Head of caudate nucleus (tissue), 42 donors: Measurements from ENCODE around the gene OR2A14.
"Not testable (repeated sequence)": the region's sequence is repeated elsewhere in the genome, so short reads cannot be mapped to it uniquely, and the experiment has no call there.

Experiments used
- DNase-seq, 42 donors: peaks; one replicate each; pipeline versions ENCODE4 v3.0.0 to v3.0.0-alpha.2; 2020 to 2021; ENCODE audit warnings: mixed read lengths in 7 of 42
- intact Hi-C: fragments of 100-400 bp; cut with DNase I; formaldehyde crosslinking; loops from one replicate; pipeline ENCODE4 v1.15.0; 2022

The OR2A14 gene

GRCh38 chr7:144144426-144144825 lies 21.4 kb downstream of the OR2A14 start:
- intact Hi-C loops = no loop called here
- no peak for DNase-seq

DNA sequence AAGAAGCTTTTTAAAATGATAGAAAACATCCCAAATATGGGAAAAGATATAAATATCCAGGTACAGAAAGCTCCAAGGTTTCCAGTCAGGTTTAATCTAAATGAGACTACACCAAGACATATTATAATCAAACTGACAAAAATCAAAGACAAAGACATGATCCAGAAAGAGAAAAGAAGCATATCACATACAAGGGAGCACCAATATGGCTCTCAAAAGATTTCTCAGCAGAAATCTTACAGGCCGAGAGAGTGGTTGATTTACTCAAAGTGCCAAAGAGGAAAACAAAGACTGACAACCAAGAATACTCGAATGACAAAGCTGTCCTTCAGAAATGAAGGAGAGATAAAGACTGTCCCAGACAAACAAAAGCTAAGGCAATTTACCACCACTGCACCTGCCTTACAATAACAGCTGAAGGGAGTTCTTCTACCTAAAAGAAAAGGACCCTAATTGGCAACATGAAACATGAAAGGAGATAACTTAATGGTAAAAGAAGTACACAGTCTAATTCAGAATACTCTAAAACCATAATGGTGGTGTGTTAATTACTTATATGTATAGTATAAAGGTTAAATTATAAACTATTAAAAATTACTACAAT lies 25.4 kb downstream of the OR2A14 start:
- intact Hi-C loops = no loop called here
- no peak for DNase-seq

DNA sequence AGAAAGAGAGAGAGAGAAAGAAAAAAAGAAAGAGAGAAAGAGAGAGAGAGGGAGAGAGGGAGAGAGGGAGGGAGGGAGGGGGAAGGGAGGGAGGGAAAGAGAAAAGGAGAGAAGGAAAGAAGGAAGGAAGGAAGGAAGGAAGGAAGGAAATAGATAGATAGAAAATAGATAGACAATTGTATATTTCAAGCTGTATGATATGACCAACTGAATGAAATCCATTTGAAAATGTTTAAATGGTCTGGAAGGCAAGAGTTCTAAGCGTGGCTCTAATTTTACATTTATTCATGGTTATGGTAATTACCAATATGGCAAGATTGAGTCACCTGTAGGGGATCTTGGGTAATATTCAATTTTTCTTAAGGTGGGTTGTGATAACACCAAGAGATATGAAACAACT lies 35.9 kb downstream of the OR2A14 start:
- no peak for DNase-seq
- intact Hi-C loops = no loop called here

GRCh38 chr7:144164784-144165183 lies 41.8 kb downstream of the OR2A14 start:
- intact Hi-C loops = no loop called here
- DNase-seq = no peak

DNA sequence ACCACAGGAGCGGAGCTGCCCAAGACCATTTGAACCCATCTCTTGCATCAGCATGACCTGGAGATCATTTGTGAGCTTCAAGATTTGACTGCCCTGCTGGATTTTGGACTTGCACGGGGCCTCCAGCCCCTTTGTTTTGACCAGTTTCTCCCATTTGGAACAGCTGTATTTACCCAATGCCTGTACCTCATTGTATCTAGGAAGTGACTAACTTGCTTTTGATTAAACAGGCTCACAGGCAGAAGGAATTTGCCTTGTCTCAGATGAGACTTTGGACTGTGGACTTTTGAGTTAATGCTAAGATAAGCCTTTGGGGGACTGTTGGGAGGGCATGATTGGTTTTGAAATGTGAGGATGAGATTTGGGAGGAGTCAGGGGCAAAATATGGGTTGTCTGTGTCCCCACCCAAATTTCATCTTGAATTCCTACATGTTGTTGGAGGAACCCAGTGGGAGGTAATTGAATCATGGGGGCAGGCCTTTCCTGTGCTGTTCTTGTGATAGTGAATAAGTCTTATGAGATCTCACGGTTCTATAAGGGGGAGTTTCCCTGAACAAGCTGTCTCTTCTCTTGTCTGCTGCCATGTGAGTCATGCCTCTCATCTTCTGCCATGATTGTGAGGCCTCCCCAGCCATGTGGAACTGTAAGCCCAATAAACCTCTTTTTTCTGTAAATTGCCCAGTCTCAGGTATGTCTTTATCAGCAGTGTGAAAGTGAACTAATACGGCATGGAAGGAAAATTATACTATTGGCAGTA lies 48.8 kb downstream of the OR2A14 start:
- DNase-seq, intact Hi-C loops: not testable (repeated sequence)

DNA sequence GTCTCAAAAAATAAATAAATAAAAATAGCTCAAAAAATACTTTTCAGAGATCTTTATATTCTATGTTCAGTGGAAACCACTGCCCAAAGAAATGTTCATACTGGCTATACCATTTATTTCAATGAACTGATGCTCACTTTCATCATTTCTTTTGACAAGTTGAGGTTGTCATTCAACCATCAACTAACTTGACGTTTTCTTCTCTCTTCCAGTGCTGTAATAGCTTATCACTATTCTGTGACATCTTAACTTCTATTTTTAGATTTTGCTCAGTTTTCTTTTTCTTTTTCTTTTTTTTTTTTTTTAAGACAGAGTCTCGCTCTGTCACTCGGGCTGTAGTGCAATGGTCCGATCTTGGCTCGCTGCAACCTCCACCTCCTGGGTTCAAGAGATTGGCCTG lies 51.6 kb downstream of the OR2A14 start:
- DNase-seq = no peak
- intact Hi-C loops = no loop called here

DNA sequence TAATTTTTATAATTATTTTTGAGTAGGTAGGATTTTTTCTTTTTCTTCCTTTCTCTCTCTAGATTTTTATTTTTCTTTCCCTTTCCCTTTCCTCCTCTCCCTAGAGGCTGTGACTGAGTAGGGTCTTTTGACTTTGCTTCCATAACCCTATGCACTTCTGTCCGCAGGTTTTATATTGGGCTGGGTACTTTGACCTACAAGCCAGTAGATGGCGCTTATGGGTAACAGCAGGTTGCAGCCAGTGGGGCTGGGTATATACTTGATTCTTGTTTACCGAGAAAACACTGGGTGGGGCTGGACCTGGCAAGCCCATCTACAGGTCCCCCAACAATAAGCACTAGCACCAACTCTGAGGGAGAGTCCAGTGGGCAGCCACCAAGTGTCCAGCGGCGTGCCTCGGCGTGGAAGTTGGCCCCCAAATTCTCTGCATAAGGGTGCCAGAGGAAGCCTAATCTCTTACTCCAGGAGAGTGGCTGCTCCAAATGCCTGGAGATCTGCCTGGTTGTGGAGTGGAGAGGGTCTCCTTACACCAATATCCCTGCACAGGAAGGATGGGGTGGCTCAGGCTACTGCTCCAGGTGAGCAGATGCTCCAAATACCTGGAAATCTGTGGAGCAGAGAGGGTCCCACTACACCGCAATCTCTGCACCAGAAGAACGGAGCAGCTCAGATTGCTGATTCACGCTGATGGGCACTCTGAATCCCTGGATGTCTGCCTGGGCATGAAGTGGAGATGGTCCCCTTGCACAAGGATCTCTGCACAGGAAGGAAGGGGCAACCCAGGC lies 55.6 kb downstream of the OR2A14 start:
- peak in 6 of 42 donors; percentile 4 to 50 (median 22) for DNase-seq
- intact Hi-C loops = not testable (repeated sequence)

DNA sequence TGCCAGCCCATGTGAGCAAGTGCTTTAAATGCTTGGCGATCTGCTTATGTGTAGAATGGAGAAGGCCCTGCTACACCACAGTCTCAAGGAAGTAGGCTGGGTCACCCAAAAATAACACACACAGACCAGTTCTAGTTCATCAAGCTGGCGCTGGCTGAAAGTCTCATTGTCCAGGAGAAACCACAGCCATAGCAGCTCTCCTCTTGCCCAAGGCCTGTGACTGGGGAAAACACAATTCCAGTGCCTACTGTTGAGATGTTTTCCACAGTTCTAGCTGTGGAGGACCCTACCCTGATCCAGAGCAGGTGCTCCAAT lies 56.1 kb downstream of the OR2A14 start:
- DNase-seq, intact Hi-C loops: not testable (repeated sequence)
